Stimulated activated CD4-positive, alpha-beta T cell treated with anti-CD3 and anti-CD28 coated beads, Interleukin-2, amount 100 ng/mL, for 48 hours (primary cell): ENCODE data around the gene PCA3.
A peak's percentile ranks its signal among the peaks of the same experiment; 100 is the strongest.

Experiments used
- DNase-seq, 2 donors: peaks; one replicate each; pipeline ENCODE4 v3.0.0-alpha.2; 2020

Gene PCA3

GRCh38 chr9:76758476-76758875, 5.8 kb upstream of the PCA3 start:
- DNase-seq = no peak

GRCh38 chr9:76759732-76760131, 4.5 kb upstream of the PCA3 start:
- no peak for DNase-seq

GRCh38 chr9:76761448-76761847, 2.8 kb upstream of the PCA3 start:
- DNase-seq = no peak

- DNase-seq = no peak
Measured at GRCh38 chr9:76766126-76766525, 1.9 kb downstream of the PCA3 start.

GRCh38 chr9:76772686-76773445, 8.6 kb downstream of the PCA3 start:
- DNase-seq = no peak

GRCh38 chr9:76784881-76785280, 20.6 kb downstream of the PCA3 start:
- DNase-seq = no peak

GRCh38 chr9:76785501-76785900, 21.3 kb downstream of the PCA3 start:
- no peak for DNase-seq

- DNase-seq = no peak
Measured at GRCh38 chr9:76787677-76788076, 23.4 kb downstream of the PCA3 start.

GRCh38 chr9:76789840-76790239, 25.6 kb downstream of the PCA3 start:
- no peak for DNase-seq

GRCh38 chr9:76793784-76794431, 29.7 kb downstream of the PCA3 start:
- no peak for DNase-seq

GRCh38 chr9:76796296-76796695, 32.1 kb downstream of the PCA3 start:
- no peak for DNase-seq

GRCh38 chr9:76798527-76798926, 34.3 kb downstream of the PCA3 start:
- no peak for DNase-seq

- no peak for DNase-seq
Measured at GRCh38 chr9:76799473-76799872, 35.2 kb downstream of the PCA3 start.

- DNase-seq = no peak
Measured at GRCh38 chr9:76800901-76801300, 36.7 kb downstream of the PCA3 start.

- DNase-seq = no peak
Measured at GRCh38 chr9:76803083-76803482, 38.8 kb downstream of the PCA3 start.

GRCh38 chr9:76803762-76804161, 39.5 kb downstream of the PCA3 start:
- no peak for DNase-seq

GRCh38 chr9:76808636-76809035, 44.4 kb downstream of the PCA3 start:
- DNase-seq = no peak

- peak; percentile 9 to 10 for DNase-seq
Measured at GRCh38 chr9:76810377-76810957, 46.2 kb downstream of the PCA3 start.

GRCh38 chr9:76812591-76812990, 48.4 kb downstream of the PCA3 start:
- no peak for DNase-seq

- DNase-seq = no peak
Measured at GRCh38 chr9:76817489-76817888, 53.3 kb downstream of the PCA3 start.

- DNase-seq = no peak
Measured at GRCh38 chr9:76818271-76818670, 54.0 kb downstream of the PCA3 start.

GRCh38 chr9:76820431-76820830, 56.2 kb downstream of the PCA3 start:
- no peak for DNase-seq

- DNase-seq = no peak
Measured at GRCh38 chr9:76827296-76828080, 63.2 kb downstream of the PCA3 start.

- DNase-seq = no peak
Measured at GRCh38 chr9:76828447-76828846, 64.2 kb downstream of the PCA3 start.
